Cerebellar cortex (tissue), 1 donor: ENCODE data around the gene AGBL4.

ENCODE experiments used
- DNase-seq: peaks from one replicate; pipeline ENCODE4 v3.0.0-alpha.2; 2015; ENCODE audit warnings: low spot score

The AGBL4 gene

GRCh38 chr1:48581270-48581669 is 1442.5 kb downstream of the AGBL4 start:
- no peak for DNase-seq

GRCh38 chr1:48576565-48576964 is 1447.2 kb downstream of the AGBL4 start:
- DNase-seq = no peak

- peak; percentile 53 for DNase-seq
Observed at GRCh38 chr1:48572646-48573258, 1451.0 kb downstream of the AGBL4 start.

- no peak for DNase-seq
Observed at GRCh38 chr1:48572134-48572533, 1451.6 kb downstream of the AGBL4 start.

GRCh38 chr1:48571303-48571987 is 1452.3 kb downstream of the AGBL4 start:
- no peak for DNase-seq

GRCh38 chr1:48570568-48570967 is 1453.2 kb downstream of the AGBL4 start:
- DNase-seq = no peak

GRCh38 chr1:48568501-48568900 is 1455.3 kb downstream of the AGBL4 start:
- no peak for DNase-seq

GRCh38 chr1:48566492-48566891 is 1457.3 kb downstream of the AGBL4 start:
- no peak for DNase-seq

GRCh38 chr1:48563021-48563420 is 1460.7 kb downstream of the AGBL4 start:
- DNase-seq = no peak

- no peak for DNase-seq
Observed at GRCh38 chr1:48561444-48561843, 1462.3 kb downstream of the AGBL4 start.

- no peak for DNase-seq
Observed at GRCh38 chr1:48560577-48560976, 1463.2 kb downstream of the AGBL4 start.

- DNase-seq = no peak
Observed at GRCh38 chr1:48560116-48560515, 1463.6 kb downstream of the AGBL4 start.

- DNase-seq = no peak
Observed at GRCh38 chr1:48558366-48558765, 1465.4 kb downstream of the AGBL4 start.

- no peak for DNase-seq
Observed at GRCh38 chr1:48556186-48556850, 1467.4 kb downstream of the AGBL4 start.

GRCh38 chr1:48555271-48555670 is 1468.5 kb downstream of the AGBL4 start:
- no peak for DNase-seq

- no peak for DNase-seq
Observed at GRCh38 chr1:48552903-48553606, 1470.7 kb downstream of the AGBL4 start.

- peak; percentile 3 for DNase-seq
Observed at GRCh38 chr1:48552420-48552819, 1471.3 kb downstream of the AGBL4 start.

- no peak for DNase-seq
Observed at GRCh38 chr1:48548985-48549384, 1474.8 kb downstream of the AGBL4 start.

GRCh38 chr1:48547561-48548220 is 1476.1 kb downstream of the AGBL4 start:
- no peak for DNase-seq

GRCh38 chr1:48543854-48544253 is 1479.9 kb downstream of the AGBL4 start:
- no peak for DNase-seq

- no peak for DNase-seq
Observed at GRCh38 chr1:48540587-48540986, 1483.2 kb downstream of the AGBL4 start.

GRCh38 chr1:48536477-48536876 is 1487.3 kb downstream of the AGBL4 start:
- DNase-seq = no peak
